SK-N-SH treated with all-trans-retinoic acid at 6 μM for 48 hours (cell line): ENCODE data around the gene SYCP2L.

Experiments used
- BACH2 ChIP-seq: fragments of 250-450 bp; sonication (Bioruptor Pico); IDR thresholded peaks from 2 replicates; pipeline ENCODE4 v1.9.0; 2021; ENCODE audit warnings: mild to moderate bottlenecking, borderline replicate concordance
- ESRRG ChIP-seq: fragments of 250-450 bp; sonication (Bioruptor Pico); IDR thresholded peaks from 2 replicates; pipeline ENCODE4 v1.6.1; 2021; ENCODE audit warnings: mild to moderate bottlenecking
- GLIS3 ChIP-seq: fragments of 250-450 bp; sonication (Bioruptor Pico); IDR thresholded peaks from 2 replicates; pipeline ENCODE4 v1.5.0; 2020; ENCODE audit warnings: mild to moderate bottlenecking, moderate library complexity
- ISL1 ChIP-seq: fragments of 250-450 bp; sonication (Bioruptor Pico); IDR thresholded peaks from 2 replicates; pipeline ENCODE4 v2.1.2; 2022; ENCODE audit warnings: mild to moderate bottlenecking, moderate library complexity
- POU6F1 ChIP-seq: fragments of 250-450 bp; sonication (Bioruptor Pico); IDR thresholded peaks from 2 replicates; pipeline ENCODE4 v1.8.0; 2021; ENCODE audit warnings: low read depth, mild to moderate bottlenecking, moderate library complexity, borderline replicate concordance
- ZFP30 ChIP-seq: fragments of 450-650 bp; formaldehyde crosslinking; IDR thresholded peaks from 2 replicates; pipeline ENCODE4 v1.5.0; 2022; ENCODE audit warnings: mild to moderate bottlenecking, moderate library complexity
- ZNF565 ChIP-seq: fragments of 450-650 bp; formaldehyde crosslinking; conservative IDR thresholded peaks from 2 replicates; pipeline ENCODE4 v1.5.0; 2020; ENCODE audit warnings: low read depth, mild to moderate bottlenecking, moderate library complexity
- ZNF70 ChIP-seq: fragments of 450-650 bp; formaldehyde crosslinking; IDR thresholded peaks from 2 replicates; pipeline ENCODE4 v1.5.0; 2020; ENCODE audit warnings: mild to moderate bottlenecking, moderate library complexity
- TF ChIP-seq, protein P1 (sequence below): fragments of 250-450 bp; sonication (Bioruptor Pico); IDR thresholded peaks from 2 replicates; pipeline ENCODE4 v1.5.1; 2020; ENCODE audit warnings: low read depth, mild to moderate bottlenecking, moderate library complexity

DNA sequence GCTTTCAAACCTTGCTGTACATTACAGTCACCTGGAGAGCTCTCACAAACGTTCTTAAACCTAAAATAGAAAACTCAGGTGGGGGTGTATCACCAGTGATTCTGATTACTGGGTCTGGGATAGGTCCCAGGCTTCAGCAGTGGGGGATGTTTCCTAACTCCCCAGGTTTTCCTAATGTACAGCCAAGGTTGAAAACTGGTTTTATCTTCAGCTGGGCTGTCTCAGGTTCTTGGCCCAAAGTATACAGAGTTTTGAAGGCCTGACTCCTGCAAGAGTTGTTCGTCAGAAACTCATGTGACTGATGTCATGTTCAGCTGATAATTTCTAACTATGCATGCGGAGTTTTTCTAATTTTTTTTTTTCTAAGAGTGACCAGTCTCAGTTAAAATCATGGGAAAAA lies 9.8 kb downstream of the SYCP2L start:
- no peak for TF ChIP-seq ZFP30 (CRISPR knock-in tag)
- no peak for TF ChIP-seq POU6F1
- TF ChIP-seq GLIS3 (CRISPR knock-in tag): no peak
- no peak for TF ChIP-seq ESRRG
- TF ChIP-seq BACH2: no peak
- no peak for TF ChIP-seq ZNF70 (CRISPR knock-in tag)
- TF ChIP-seq ISL1 (CRISPR knock-in tag): no peak
- TF ChIP-seq, protein P1, sequence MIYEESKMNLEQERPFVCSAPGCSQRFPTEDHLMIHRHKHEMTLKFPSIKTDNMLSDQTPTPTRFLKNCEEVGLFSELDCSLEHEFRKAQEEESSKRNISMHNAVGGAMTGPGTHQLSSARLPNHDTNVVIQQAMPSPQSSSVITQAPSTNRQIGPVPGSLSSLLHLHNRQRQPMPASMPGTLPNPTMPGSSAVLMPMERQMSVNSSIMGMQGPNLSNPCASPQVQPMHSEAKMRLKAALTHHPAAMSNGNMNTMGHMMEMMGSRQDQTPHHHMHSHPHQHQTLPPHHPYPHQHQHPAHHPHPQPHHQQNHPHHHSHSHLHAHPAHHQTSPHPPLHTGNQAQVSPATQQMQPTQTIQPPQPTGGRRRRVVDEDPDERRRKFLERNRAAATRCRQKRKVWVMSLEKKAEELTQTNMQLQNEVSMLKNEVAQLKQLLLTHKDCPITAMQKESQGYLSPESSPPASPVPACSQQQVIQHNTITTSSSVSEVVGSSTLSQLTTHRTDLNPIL (CRISPR knock-in tag): no peak
- no peak for TF ChIP-seq ZNF565 (CRISPR knock-in tag)
